Measurements from ENCODE around the gene CCDC57. TPM values are rescaled to one million over a fixed set of nuclear protein-coding genes. Genes with fewer than 3 reads are reported as not detected.

Gene CCDC57
- total and polyA plus RNA-seq, 9 of the 15 experiments (the other 6 are each of a cell fraction or from before 2014, with no cell fraction given) = 0.83 to 36.2 (median 13.6) TPM

- TF ChIP-seq DNMT1 (IDR thresholded peaks at IDR 0.05) (no peak), DLX4 (CRISPR knock-in tag; IDR thresholded peaks at IDR 0.05) (no peak), ZNF282 (CRISPR knock-in tag; IDR thresholded peaks at IDR 0.05) (no peak; the same call in none of the 2 replicates), AFF4 (CRISPR knock-in tag; IDR thresholded peaks at IDR 0.05) (peak; percentile 86; the same call in 1 of the 2 replicates), FIP1L1 (IDR thresholded peaks at IDR 0.05; ENCODE audit: low read depth, low read length, poor library complexity, severe bottlenecking) (peak; percentile 56), KDM2B (CRISPR knock-in tag; IDR thresholded peaks at IDR 0.05) (peak; percentile 61; the same call in 1 of the 2 replicates), ZNF717 (CRISPR knock-in tag; IDR thresholded peaks at IDR 0.05) (no peak), SP1 (CRISPR knock-in tag; IDR thresholded peaks at IDR 0.05) (peak; percentile 73), ZNF124 (CRISPR knock-in tag; IDR thresholded peaks at IDR 0.05) (no peak), CBFA2T3 (IDR thresholded peaks at IDR 0.05) (no peak), NBN (IDR thresholded peaks at IDR 0.05; ENCODE audit: low read depth) (no peak), BACH1 (tag; IDR thresholded peaks at IDR 0.05) (no peak), ZNF184 (CRISPR knock-in tag; IDR thresholded peaks at IDR 0.05) (no peak), KLF16 (IDR thresholded peaks at IDR 0.05) (no peak), ARNT (IDR thresholded peaks at IDR 0.05) (no peak), MAX (CRISPR knock-in tag; IDR thresholded peaks at IDR 0.05) (peak; percentile 94), C11orf30 (IDR thresholded peaks at IDR 0.05; ENCODE audit: low read depth) (no peak), SUPT5H (IDR thresholded peaks at IDR 0.05) (0 out of 2 replicates have a peak, but pooled peaks have one; percentile 41)
- TF ChIP-seq, protein P1, sequence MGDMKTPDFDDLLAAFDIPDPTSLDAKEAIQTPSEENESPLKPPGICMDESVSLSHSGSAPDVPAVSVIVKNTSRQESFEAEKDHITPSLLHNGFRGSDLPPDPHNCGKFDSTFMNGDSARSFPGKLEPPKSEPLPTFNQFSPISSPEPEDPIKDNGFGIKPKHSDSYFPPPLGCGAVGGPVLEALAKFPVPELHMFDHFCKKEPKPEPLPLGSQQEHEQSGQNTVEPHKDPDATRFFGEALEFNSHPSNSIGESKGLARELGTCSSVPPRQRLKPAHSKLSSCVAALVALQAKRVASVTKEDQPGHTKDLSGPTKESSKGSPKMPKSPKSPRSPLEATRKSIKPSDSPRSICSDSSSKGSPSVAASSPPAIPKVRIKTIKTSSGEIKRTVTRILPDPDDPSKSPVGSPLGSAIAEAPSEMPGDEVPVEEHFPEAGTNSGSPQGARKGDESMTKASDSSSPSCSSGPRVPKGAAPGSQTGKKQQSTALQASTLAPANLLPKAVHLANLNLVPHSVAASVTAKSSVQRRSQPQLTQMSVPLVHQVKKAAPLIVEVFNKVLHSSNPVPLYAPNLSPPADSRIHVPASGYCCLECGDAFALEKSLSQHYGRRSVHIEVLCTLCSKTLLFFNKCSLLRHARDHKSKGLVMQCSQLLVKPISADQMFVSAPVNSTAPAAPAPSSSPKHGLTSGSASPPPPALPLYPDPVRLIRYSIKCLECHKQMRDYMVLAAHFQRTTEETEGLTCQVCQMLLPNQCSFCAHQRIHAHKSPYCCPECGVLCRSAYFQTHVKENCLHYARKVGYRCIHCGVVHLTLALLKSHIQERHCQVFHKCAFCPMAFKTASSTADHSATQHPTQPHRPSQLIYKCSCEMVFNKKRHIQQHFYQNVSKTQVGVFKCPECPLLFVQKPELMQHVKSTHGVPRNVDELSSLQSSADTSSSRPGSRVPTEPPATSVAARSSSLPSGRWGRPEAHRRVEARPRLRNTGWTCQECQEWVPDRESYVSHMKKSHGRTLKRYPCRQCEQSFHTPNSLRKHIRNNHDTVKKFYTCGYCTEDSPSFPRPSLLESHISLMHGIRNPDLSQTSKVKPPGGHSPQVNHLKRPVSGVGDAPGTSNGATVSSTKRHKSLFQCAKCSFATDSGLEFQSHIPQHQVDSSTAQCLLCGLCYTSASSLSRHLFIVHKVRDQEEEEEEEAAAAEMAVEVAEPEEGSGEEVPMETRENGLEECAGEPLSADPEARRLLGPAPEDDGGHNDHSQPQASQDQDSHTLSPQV (IDR thresholded peaks at IDR 0.05) = peak; percentile 90
These were observed 113.5 kb downstream of the CCDC57 start (continued) for GRCh38 chr17:82098939-82099763.
